ENCODE results near the gene FOXN3. TPM values are rescaled to one million over a fixed set of nuclear protein-coding genes. Genes with fewer than 3 reads are reported as not detected.
"Not testable (repeated sequence)": the region's sequence is repeated elsewhere in the genome, so short reads cannot be mapped to it uniquely, and the experiment has no call there.

Gene FOXN3
- total RNA-seq, 2 experiments from 2014 or later: 68.3 to 80.8 TPM

- POLR2A ChIA-PET: no interaction called here
Observed at GRCh38 chr14:89171168-89171567, 245.9 kb downstream of the FOXN3 start.

GRCh38 chr14:89167705-89168104 is 249.3 kb downstream of the FOXN3 start:
- POLR2A ChIA-PET: no interaction called here
- CTCF ChIA-PET: no interaction called here

More at GRCh38 chr14:89171168-89171567, 245.9 kb downstream of the FOXN3 start:
- CTCF ChIA-PET: no interaction called here

- ChIA-PET POLR2A (no interaction called here), CTCF (no interaction called here)
Observed at GRCh38 chr14:89166633-89167032, 250.4 kb downstream of the FOXN3 start.

GRCh38 chr14:89165189-89166181 is 251.5 kb downstream of the FOXN3 start:
- POLR2A ChIA-PET: no interaction called here
- CTCF ChIA-PET: no interaction called here

- CTCF ChIA-PET: no interaction called here
- POLR2A ChIA-PET: no interaction called here
Observed at GRCh38 chr14:89164168-89165073, 252.6 kb downstream of the FOXN3 start.

GRCh38 chr14:89163031-89163636 is 253.9 kb downstream of the FOXN3 start:
- ChIA-PET POLR2A (no interaction called here), CTCF (no interaction called here)

GRCh38 chr14:89162586-89162985 is 254.4 kb downstream of the FOXN3 start:
- ChIA-PET CTCF (no interaction called here), POLR2A (no interaction called here)

- ChIA-PET POLR2A (no interaction called here), CTCF (no interaction called here)
Observed at GRCh38 chr14:89160437-89160836, 256.6 kb downstream of the FOXN3 start.

GRCh38 chr14:89158701-89159100 is 258.3 kb downstream of the FOXN3 start:
- POLR2A ChIA-PET: no interaction called here
- CTCF ChIA-PET: no interaction called here

- POLR2A ChIA-PET, CTCF ChIA-PET: not testable (repeated sequence)
Observed at GRCh38 chr14:89158104-89158503, 258.9 kb downstream of the FOXN3 start.

GRCh38 chr14:89155491-89155890 is 261.5 kb downstream of the FOXN3 start:
- CTCF ChIA-PET: no interaction called here
- POLR2A ChIA-PET: no interaction called here

- POLR2A ChIA-PET: not testable (repeated sequence)
Observed at GRCh38 chr14:89151693-89152092, 265.3 kb downstream of the FOXN3 start.

GRCh38 chr14:89146274-89146673 is 270.8 kb downstream of the FOXN3 start:
- CTCF ChIA-PET: no interaction called here

More at GRCh38 chr14:89151693-89152092, 265.3 kb downstream of the FOXN3 start:
- CTCF ChIA-PET: not testable (repeated sequence)

GRCh38 chr14:89144642-89145041 is 272.4 kb downstream of the FOXN3 start:
- ChIA-PET POLR2A (no interaction called here), CTCF (no interaction called here)

More at GRCh38 chr14:89146274-89146673, 270.8 kb downstream of the FOXN3 start:
- POLR2A ChIA-PET: no interaction called here

GRCh38 chr14:89144066-89144465 is 273.0 kb downstream of the FOXN3 start:
- POLR2A ChIA-PET: no interaction called here

GRCh38 chr14:89143595-89143994 is 273.4 kb downstream of the FOXN3 start:
- ChIA-PET CTCF (no interaction called here), POLR2A (no interaction called here)

More at GRCh38 chr14:89144066-89144465, 273.0 kb downstream of the FOXN3 start:
- CTCF ChIA-PET: no interaction called here

GRCh38 chr14:89142366-89142765 is 274.7 kb downstream of the FOXN3 start:
- CTCF ChIA-PET: no interaction called here

GRCh38 chr14:89141862-89142261 is 275.2 kb downstream of the FOXN3 start:
- CTCF ChIA-PET: no interaction called here
- POLR2A ChIA-PET: no interaction called here

More at GRCh38 chr14:89142366-89142765, 274.7 kb downstream of the FOXN3 start:
- POLR2A ChIA-PET: no interaction called here

- CTCF ChIA-PET: no interaction called here
- POLR2A ChIA-PET: no interaction called here
Observed at GRCh38 chr14:89140326-89140725, 276.7 kb downstream of the FOXN3 start.

All from activated CD8-positive, alpha-beta memory T cell treated with anti-CD3 and anti-CD28 coated beads for 36 hours (primary cell).